T-helper 2 cell treated with Interferon-gamma antibody and Interleukin-4, amounts not matched to agents 100 ng/mL and 5 ng/mL, for 36 hours (primary cell): ENCODE results near the gene ARHGAP12. TPM values are rescaled to one million over a fixed set of nuclear protein-coding genes. Genes with fewer than 3 reads are reported as not detected.

Source experiments
- intact Hi-C: fragments of 100-400 bp; cut with micrococcal nuclease; formaldehyde crosslinking; loops from one replicate; pipeline ENCODE4 v1.15.1; 2023
- total RNA-seq: library from RNA; stranded (reverse); gene quantifications from 2 replicates; pipeline ENCODE4 v1.2.3, GENCODE V29; 2022

Gene ARHGAP12
- total RNA-seq, 1 donor from 2014 or later = 5.3 TPM

GRCh38 chr10:31949266-31949665 lies 20.6 kb upstream of the ARHGAP12 start:
- intact Hi-C loops = no loop called here

GRCh38 chr10:31948021-31948420 lies 19.4 kb upstream of the ARHGAP12 start:
- intact Hi-C loops = no loop called here

- intact Hi-C loops = no loop called here
Measured at GRCh38 chr10:31947144-31947926, 18.7 kb upstream of the ARHGAP12 start.

- intact Hi-C loops = no loop called here
Measured at GRCh38 chr10:31945392-31945791, 16.8 kb upstream of the ARHGAP12 start.

GRCh38 chr10:31944071-31944433 lies 15.4 kb upstream of the ARHGAP12 start:
- intact Hi-C loops = no loop called here

GRCh38 chr10:31942892-31943291 lies 14.3 kb upstream of the ARHGAP12 start:
- intact Hi-C loops = no loop called here

- intact Hi-C loops = no loop called here
Measured at GRCh38 chr10:31942435-31942834, 13.8 kb upstream of the ARHGAP12 start.

GRCh38 chr10:31940839-31941653 lies 12.4 kb upstream of the ARHGAP12 start:
- intact Hi-C loops = no loop called here

- intact Hi-C loops = no loop called here
Measured at GRCh38 chr10:31939797-31940708, 11.4 kb upstream of the ARHGAP12 start.

- intact Hi-C loops = no loop called here
Measured at GRCh38 chr10:31937371-31937770, 8.7 kb upstream of the ARHGAP12 start.

- intact Hi-C loops = no loop called here
Measured at GRCh38 chr10:31936933-31937332, 8.3 kb upstream of the ARHGAP12 start.

GRCh38 chr10:31936086-31936485 lies 7.5 kb upstream of the ARHGAP12 start:
- intact Hi-C loops = no loop called here

GRCh38 chr10:31935678-31936077 lies 7.0 kb upstream of the ARHGAP12 start:
- intact Hi-C loops = no loop called here

GRCh38 chr10:31932838-31933237 lies 4.2 kb upstream of the ARHGAP12 start:
- intact Hi-C loops = no loop called here

- intact Hi-C loops = loop anchor here (1.0 to 2.0 kb wide), 3 partner anchors 10 to 170 kb away; no protein-coding TSS in a partner anchor
Measured at GRCh38 chr10:31930856-31931255, 2.2 kb upstream of the ARHGAP12 start.

- intact Hi-C loops = loop anchor here (1.0 to 2.0 kb wide), 3 partner anchors 9 to 169 kb away; no protein-coding TSS in a partner anchor
Measured at GRCh38 chr10:31930023-31930751, 1.6 kb upstream of the ARHGAP12 start.

- intact Hi-C loops = loop anchor here (1.0 to 10.0 kb wide), 9 partner anchors 8 to 1225 kb away; partner anchors contain the start of genes EPC1, KIF5B and ZEB1
Measured at GRCh38 chr10:31929261-31930022, 811 bp upstream of the ARHGAP12 start.

- intact Hi-C loops = loop anchor here (2.0 to 10.0 kb wide), 6 partner anchors 49 to 1223 kb away; partner anchors contain the start of genes EPC1, KIF5B and ZEB1
Measured at GRCh38 chr10:31927884-31928548, 615 bp downstream of the ARHGAP12 start.

- intact Hi-C loops = loop anchor here (5.0 to 10.0 kb wide), 5 partner anchors 50 to 1223 kb away; partner anchors contain the start of genes EPC1 and ZEB1
Measured at GRCh38 chr10:31927565-31927883, 1.1 kb downstream of the ARHGAP12 start.
